ENCODE results near the gene PLCL2. TPM values are rescaled to one million over a fixed set of nuclear protein-coding genes. Genes with fewer than 3 reads are reported as not detected.

Gene PLCL2
- total and polyA plus RNA-seq, 12 donors = 4.5 to 44.0 (median 27.1) TPM

GRCh38 chr3:17077606-17078005, 192.9 kb downstream of the PLCL2 start:
- intact Hi-C loops (cut with DNase I) = no loop called here
- peak in 6 of 7 donors; percentile 18 to 65 (median 33) for DNase-seq
- Histone ChIP-seq H3K36me3 (replicated peaks in 1 of 2) (no peaks in the 10 kb centered on the region), H3K9me3 (replicated peaks in 1 of 3) (no peaks in the 10 kb centered on the region), H3K4me3 (no peak overlapping the region), H3K27me3 (no peaks in the 10 kb centered on the region), H3K27ac (peak overlapping the region in 2 of 5 donors; percentile 33 to 45), H3K4me1 (replicated peaks in 1 of 2) (no peaks in the 10 kb centered on the region)
- TF ChIP-seq CTCF (IDR thresholded peaks at IDR 0.05) (no peak), POLR2A (IDR thresholded peaks at IDR 0.05) (no peak)
- 67 to 76% (median 73%) methylated on average over 4 to 5 of the region's 5 CpGs for WGBS, 4 donors

- intact Hi-C loops (cut with DNase I) = no loop called here
- Histone ChIP-seq H3K9me3 (replicated peaks in 1 of 3) (no peaks in the 10 kb centered on the region), H3K4me3 (no peak overlapping the region), H3K27me3 (no peaks in the 10 kb centered on the region), H3K27ac (no peak overlapping the region), H3K36me3 (replicated peaks in 1 of 2) (no peaks in the 10 kb centered on the region), H3K4me1 (replicated peaks in 1 of 2) (no peaks in the 10 kb centered on the region)
- WGBS, 4 donors = 94 to 96% (median 95%) methylated on average over 7 of the region's 7 CpGs
- no peak for DNase-seq
- no peak for TF ChIP-seq CTCF (IDR thresholded peaks at IDR 0.05)
- TF ChIP-seq POLR2A (IDR thresholded peaks at IDR 0.05) = no peak
These were observed 194.2 kb downstream of the PLCL2 start for GRCh38 chr3:17078926-17079465.

GRCh38 chr3:17079933-17080332, 195.2 kb downstream of the PLCL2 start:
- 87 to 91% (median 89%) methylated on average over 6 of the region's 6 CpGs for WGBS, 4 donors
- TF ChIP-seq POLR2A (IDR thresholded peaks at IDR 0.05) (no peak), CTCF (IDR thresholded peaks at IDR 0.05) (no peak)
- Histone ChIP-seq H3K4me3 (no peak overlapping the region), H3K4me1 (replicated peaks in 1 of 2) (no peaks in the 10 kb centered on the region), H3K9me3 (replicated peaks in 1 of 3) (no peaks in the 10 kb centered on the region), H3K27ac (no peak overlapping the region), H3K27me3 (no peaks in the 10 kb centered on the region), H3K36me3 (replicated peaks in 1 of 2) (no peaks in the 10 kb centered on the region)
- intact Hi-C loops (cut with DNase I) = no loop called here
- DNase-seq = no peak

- WGBS, 4 donors = 74 to 91% (median 89%) methylated on average over 4 of the region's 4 CpGs
These were observed 196.8 kb downstream of the PLCL2 start for GRCh38 chr3:17081520-17081919.

More at GRCh38 chr3:17081520-17081919, 196.8 kb downstream of the PLCL2 start:
- Histone ChIP-seq H3K27ac (no peak overlapping the region), H3K9me3 (replicated peaks in 1 of 3) (no peaks in the 10 kb centered on the region), H3K4me1 (replicated peaks in 1 of 2) (no peaks in the 10 kb centered on the region), H3K36me3 (replicated peaks in 1 of 2) (no peaks in the 10 kb centered on the region), H3K27me3 (no peaks in the 10 kb centered on the region), H3K4me3 (no peak overlapping the region)
- no peak for TF ChIP-seq CTCF (IDR thresholded peaks at IDR 0.05)
- TF ChIP-seq POLR2A (IDR thresholded peaks at IDR 0.05) = no peak
- no peak for DNase-seq
- intact Hi-C loops (cut with DNase I) = no loop called here
